HG02763 (cell line): ENCODE results near the gene MACF1.
"Not testable (repeated sequence)": the region's sequence is repeated elsewhere in the genome, so short reads cannot be mapped to it uniquely, and the experiment has no call there.

ENCODE experiments used
- ATAC-seq: cut with Tn5 transposase; IDR thresholded peaks from one replicate; pipeline ENCODE4 v1.9.1; 2021; ENCODE audit warnings: mild to moderate bottlenecking, moderate library complexity; ENCODE audit not compliant: unreplicated experiment

The MACF1 gene

DNA sequence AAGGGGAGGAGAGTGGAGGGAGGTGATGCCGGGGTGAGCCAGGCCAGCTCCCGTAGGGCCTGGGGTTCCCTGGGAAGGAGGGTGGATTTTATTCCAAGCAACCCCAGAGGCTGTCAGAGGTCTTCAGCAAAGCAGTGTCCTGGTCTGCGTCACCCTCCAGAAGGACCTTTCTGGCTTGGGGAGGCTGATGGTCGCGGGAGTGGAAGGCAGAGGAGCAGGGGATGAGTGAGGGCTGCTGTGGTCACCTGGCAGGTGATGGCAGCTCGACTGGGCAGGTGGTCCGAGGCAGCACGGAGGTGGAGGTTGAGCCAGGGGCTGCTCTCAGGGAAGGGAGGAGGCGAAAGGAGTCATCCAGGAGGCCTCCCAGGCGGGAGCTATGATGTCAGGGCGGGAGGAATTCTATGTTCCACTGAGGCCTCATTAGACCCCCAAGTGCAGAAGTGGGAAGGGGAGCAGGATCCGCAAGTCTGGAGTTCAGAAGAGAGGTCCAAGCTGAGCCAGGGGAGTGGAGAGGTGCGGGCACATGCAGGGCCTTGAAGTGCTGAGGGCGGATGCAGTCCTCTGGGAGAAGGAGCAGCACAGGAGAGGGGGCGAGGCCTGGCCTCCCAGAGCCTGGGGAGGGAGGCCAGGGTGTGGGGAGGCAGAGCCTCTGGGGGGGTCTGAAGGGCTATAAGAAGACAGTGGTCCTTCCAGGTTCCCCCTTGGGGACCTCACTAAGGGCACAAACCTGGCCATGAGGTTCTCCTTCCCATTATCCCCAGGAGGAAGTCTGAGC is 320.3 kb downstream of the MACF1 start:
- ATAC-seq, result no peak

DNA sequence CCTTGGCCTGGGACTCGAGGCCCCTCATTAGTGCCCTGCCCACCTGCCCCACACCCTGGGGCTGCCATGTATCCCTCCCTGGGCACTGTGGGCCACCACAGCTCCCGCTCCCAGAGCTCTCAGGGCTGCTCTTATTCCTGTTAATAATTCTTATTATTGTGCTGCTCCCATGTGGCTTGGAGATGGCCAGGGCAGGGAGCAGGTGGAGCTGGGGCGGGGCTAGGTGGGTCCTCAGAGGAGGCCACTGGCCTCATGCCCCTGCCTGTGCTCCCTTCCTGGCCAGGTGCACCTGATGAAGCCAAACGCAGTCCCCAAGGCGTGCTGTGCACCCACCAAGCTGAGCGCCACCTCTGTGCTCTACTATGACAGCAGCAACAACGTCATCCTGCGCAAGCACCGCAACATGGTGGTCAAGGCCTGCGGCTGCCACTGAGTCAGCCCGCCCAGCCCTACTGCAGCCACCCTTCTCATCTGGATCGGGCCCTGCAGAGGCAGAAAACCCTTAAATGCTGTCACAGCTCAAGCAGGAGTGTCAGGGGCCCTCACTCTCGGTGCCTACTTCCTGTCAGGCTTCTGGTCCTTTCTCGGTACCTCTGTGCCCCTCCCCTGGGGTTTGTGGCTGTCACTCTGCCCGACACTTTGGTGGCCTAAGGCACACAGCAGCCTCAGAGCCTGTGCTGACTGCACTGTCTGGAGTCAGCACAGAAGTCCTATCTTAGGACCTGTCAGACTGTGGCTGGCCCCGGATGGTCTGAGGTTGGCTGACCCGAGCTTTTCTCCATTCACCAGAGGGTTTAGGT is 321.1 kb downstream of the MACF1 start:
- peak; percentile 80 for ATAC-seq

DNA sequence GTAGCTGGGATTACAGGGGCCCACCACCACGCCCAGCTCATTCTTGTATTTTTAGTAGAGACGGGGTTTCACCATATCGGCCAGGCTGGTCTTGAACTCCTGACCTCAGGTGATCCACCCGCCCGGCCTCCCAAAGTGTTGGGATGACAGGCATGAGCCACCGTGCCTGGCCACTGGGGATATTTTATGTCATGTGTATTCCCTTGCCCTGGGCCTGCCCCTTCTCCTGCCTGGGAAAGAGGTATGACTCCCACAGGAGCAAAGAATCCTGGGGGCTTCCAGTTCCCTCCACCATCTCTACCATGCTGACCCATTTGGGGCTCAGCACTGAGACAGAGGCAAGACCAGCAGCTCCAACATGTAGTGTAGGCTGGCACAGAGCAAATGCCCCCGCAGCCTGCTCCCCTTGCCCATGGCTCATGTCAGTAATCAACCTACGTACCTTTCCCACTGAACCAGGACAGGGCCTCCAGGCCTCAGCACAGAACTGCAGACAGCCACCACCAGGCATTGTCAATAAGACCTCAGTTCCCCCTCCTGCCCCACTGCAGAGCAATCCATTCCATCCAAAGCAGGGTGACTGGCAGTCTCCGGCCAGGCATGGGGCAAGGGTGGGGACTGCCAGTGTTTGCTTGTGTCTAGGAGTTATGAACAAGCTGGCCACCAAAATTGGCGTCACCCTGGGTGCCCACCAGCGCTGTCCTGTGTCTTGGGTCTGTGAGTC is 322.1 kb downstream of the MACF1 start:
- ATAC-seq, result no peak

DNA sequence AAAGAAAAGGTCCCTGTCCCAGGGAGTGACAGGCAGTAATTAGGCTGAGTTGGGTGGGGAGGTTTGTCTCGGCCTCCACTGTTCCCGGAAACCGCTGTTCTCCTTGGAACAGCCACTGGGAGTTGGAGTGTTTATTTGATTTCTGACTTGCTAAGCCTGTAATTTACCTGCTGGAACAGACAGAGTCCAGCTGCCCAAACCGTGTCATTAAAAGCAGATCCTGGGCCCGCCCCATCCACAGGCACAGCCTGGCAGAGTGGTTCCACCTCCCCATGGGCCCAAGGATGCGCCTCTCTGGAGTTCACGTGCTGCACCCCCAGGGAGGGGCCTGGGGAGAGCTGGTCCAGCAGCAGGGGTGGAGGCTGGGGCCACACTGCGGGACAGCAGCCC is 322.7 kb downstream of the MACF1 start:
- ATAC-seq, result not testable (repeated sequence)

DNA sequence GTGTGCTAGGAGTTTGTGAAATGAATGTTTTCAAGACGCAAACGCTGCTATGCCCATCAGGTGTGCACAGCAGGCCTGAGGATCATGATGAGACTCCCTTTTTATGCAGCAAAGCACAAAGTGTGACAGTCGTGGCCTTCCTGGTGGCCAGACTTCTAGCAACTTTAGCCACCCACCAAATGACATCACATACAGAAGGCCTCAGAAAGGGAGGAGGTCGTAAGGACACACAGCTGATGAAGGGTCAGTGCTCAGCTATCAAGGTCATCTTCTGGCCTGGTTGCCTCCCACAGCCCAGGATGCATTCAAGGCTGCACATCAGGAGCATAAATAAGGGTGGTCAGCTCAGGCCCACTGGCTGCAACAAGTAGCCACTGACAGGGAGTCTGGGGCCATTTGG is 323.6 kb downstream of the MACF1 start:
- ATAC-seq, result no peak

DNA sequence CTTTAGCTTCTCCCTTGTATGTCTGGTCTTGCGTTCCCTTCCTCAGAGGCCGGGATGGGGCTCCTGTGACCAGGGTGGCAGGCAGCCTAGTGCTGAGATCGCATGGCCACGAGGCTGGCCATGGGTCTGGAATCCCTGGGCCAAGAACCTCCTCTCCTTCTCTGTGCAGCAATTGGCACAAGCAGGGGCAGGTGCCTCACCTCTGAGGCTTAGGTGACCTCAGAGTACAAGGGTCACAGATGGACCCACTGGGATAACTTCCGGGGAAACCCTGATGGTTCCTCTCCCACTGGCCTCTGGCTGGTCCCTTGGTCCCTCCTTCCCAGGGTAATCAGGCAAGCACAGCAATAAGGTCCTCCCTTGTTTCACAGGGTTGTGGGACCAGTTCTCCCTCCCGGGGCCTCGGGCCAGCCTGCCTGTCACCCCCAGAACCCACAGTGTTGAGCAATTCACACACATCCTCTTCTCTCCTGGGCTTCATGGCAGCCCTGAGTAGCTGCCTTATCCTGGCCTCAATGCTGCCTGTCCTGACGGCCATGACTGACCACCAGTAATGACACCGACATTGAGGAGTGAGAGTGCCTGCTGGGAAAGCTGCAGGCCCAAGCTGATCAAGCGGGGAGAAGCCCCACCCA is 325.5 kb downstream of the MACF1 start:
- no peak for ATAC-seq

DNA sequence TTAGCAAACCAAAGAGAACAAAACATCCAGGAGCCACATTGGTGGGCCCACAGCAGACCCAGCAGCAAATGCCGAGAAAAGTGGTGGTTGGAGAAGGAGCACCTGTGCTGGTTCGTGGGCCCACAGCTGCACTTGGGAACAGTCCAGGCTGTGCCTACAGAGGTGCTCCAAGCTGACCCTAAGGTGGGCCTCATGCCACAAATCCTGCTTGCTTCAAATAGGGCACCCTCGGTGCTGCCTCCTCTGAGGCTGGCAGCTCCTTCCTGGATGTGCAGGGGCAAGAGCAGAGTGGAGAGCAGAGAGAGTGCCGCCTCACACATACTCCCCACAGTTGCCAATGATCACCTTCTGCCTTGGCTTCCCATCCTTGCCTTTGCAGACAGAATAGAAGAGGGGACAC is 327.0 kb downstream of the MACF1 start:
- ATAC-seq, result no peak

DNA sequence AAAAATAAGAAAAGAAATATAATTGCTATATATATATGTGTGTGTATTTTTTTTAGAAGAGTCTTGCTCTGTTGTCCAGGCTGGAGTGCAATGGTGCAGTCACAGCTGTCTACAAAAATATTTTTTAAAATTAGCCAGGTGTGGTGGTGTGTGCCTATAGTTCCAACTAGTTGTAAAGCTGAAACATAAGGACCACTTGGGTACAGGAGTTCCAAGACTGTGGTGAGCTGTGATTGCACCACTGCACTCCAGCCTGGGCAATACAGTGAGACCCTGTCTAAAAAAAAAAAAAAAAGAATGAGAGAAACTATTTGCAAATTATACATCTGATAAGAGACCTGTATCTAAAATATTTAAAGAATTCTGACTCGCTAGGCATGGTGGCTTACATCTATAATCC is 328.9 kb downstream of the MACF1 start:
- no peak for ATAC-seq
